Heart right ventricle (tissue), 16 donors: ENCODE results near the gene SLC25A1. TPM values are rescaled to one million over a fixed set of nuclear protein-coding genes. Genes with fewer than 3 reads are reported as not detected.

ENCODE experiments used
- ATAC-seq, 8 donors: fragments of 200-7000 bp; cut with Tn5 transposase; one replicate each; pipeline ENCODE4 v1.9.1; 2020; ENCODE audit warnings: mild to moderate bottlenecking in 8 of 8, moderate library complexity in 8 of 8, moderate number of reproducible peaks in 1 of 8
- DNase-seq, 2 donors: peaks; one replicate each; pipeline ENCODE4 v3.0.0-alpha.2; 2020
- H3K27ac ChIP-seq, 10 donors: fragments of 200-600 bp; sonication (generic) in 2 of 10; one replicate each; pipeline versions ENCODE4 v1.5.0 to v1.8.0; 2020 to 2022; ENCODE audit warnings: mild to moderate bottlenecking in 3 of 10
- H3K27me3 ChIP-seq, 7 donors: fragments of 200-600 bp; one replicate each; pipeline ENCODE4 v1.8.0; 2021 to 2022; ENCODE audit warnings: mild to moderate bottlenecking in 2 of 7
- H3K36me3 ChIP-seq, 9 donors: fragments of 200-600 bp; sonication (generic) in 1 of 9; one replicate each; pipeline versions ENCODE4 v1.5.0 to v1.8.0; 2020 to 2022; ENCODE audit warnings: mild to moderate bottlenecking in 2 of 9
- H3K4me1 ChIP-seq, 9 donors: fragments of 200-600 bp; sonication (generic) in 1 of 9; one replicate each; pipeline versions ENCODE4 v1.5.0 to v1.8.0; 2020 to 2022; ENCODE audit warnings: mild to moderate bottlenecking in 4 of 9
- H3K4me3 ChIP-seq, 10 donors: fragments of 200-600 bp; sonication (generic) in 2 of 10; one replicate each; pipeline versions ENCODE4 v1.5.0 to v1.8.0; 2020 to 2022; ENCODE audit warnings: mild to moderate bottlenecking in 7 of 10, moderate library complexity in 2 of 10
- H3K9me3 ChIP-seq, 11 donors: fragments of 200-600 bp in 10 of 11; sonication (generic) in 2 of 11; one replicate each; pipeline versions ENCODE4 v1.5.0 to v1.8.0; 2013 to 2022; ENCODE audit warnings: mild to moderate bottlenecking in 2 of 11, control low read depth in 1 of 11, moderate library complexity in 1 of 11
- WGBS, 2 donors: extraction: QIAGEN DNeasy Blood & Tissue Kit; methylation state at CpG; one replicate each; pipeline ENCODE4 v1.1.7; 2013; ENCODE audit warnings: inconsistent platforms in 1 of 2; 5-methylcytosine and 5-hydroxymethylcytosine counted together
- intact Hi-C, 10 donors: fragments of 100-400 bp; cut with DNase I; formaldehyde crosslinking; loops; one replicate each; pipeline versions ENCODE4 v1.11.1 to v1.14.2; 2022
- polyA plus RNA-seq, 2 donors: library from polyadenylated mRNA; stranded (reverse); fragments of 200-250 nt; gene quantifications; one replicate each; pipeline ENCODE4 v1.2.3, GENCODE V29; 2013
- total RNA-seq, 10 donors: library from RNA; stranded (reverse); fragmentation: NEBNext Ultra II Directional in 3 of 10; extraction: Animal tissue kit (Norgen Biotek cat#: 25700) in 3 of 10; gene quantifications; one replicate each; pipeline versions ENCODE4 v1.2.1 to v1.2.4, GENCODE V29; 2021 to 2023
- TF ChIP-seq, protein P1 (sequence below), 9 donors: fragments of 200-600 bp; sonication (generic) in 2 of 9; IDR thresholded peaks; one replicate each; pipeline versions ENCODE4 v1.5.0 to v1.8.0; 2021 to 2022; ENCODE audit warnings: antibody characterized with exemption in 9 of 9, mild to moderate bottlenecking in 5 of 9, moderate library complexity in 1 of 9
- donor health status: Arrhythmogenic right ventricular cardiomyopathy.
- donor health status: ischemic (EF 13 %, LVEDD 7.1; RV severe dilation, severe dysfunction).
- donor health status: healthy with polysubstance abuse.
- donor health status: DM: no; HTN: yes; CAD: no.
- donor health status: DM: no; HTN: no; CAD: no.
- donor health status: ischemic (EF 25% LVEDD 6.9; RV normal size, moderate dysfunction).
- donor health status: ischemic (EF 25% LVEDD 5.7; RV mildly dilated, moderate dysfunction).
- donor health status: healthy.
- donor health status: DM: yes; HTN: yes; CAD: no.
- donor health status: Ischemic cardiomyopathy.
- donor health status: ischemic (EF 35%, LVEDD 5.7; RV mildly dilated, moderate dysfunction).
- donor health status: nonischemic (EF 11% LVEDD 7.7; RV severe dilation, severe dysfunction).
- donor health status: DM: yes; HTN: yes; CAD: no.
- donor health status: PGD.
- donor health status: ischemic (EF 29% LVEDD 5.4; RV normal size, mild dysfunction).
- donor health status: nonischemic (EF 23%, LVEDD 6.1; RV moderate dilation, normal function).

SLC25A1 gene
- total and polyA plus RNA-seq, 12 donors, result 14.8 to 31.9 (median 20.5) TPM

DNA sequence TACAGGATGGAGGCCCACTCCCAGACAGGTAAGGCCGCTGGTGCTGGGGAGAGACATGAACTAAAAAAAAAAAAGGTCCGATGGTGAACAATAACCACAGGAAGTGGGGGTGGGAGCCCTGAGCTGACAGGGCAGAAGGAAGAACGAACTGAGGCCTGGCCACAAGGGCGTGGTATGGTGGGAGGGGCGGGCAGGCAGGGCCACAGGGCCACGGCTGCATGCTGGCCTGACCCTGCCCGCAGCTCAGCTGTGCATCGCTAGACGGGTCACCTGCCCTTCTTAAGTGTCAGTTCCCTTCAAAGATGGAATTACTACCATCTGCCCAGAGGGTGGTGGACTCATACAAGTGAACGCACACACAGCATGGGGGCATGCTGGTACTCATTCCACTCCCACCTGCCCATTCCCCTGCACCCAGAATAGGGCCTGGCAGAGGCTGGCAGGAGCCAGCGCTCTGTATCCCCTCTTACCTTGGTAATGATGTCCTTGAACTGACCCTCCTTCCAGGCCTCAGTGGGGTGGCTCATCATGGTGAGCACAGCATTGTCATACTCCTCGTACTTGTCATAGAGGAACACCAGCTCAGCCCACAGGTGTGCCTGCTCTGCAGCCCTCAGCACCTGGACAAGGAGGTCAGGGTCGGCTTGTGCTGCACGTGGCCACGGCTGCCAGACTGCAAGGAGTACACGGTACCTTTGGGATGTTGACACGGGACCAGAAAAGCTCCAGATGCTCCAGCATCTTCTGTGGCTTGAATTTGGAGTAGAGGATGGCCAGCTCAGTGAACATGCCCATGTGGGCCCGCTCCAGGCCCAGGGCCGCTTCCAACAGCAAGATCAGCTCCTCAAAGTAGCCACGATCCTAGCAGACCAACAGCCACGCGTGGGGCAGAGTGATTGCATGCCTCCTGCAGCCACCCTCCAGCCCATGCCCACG is 17.5 kb upstream of the SLC25A1 start:
- intact Hi-C loops, result loop anchor here in 1 of 10 donors (10.0 kb wide), 1 partner anchor 191 kb away; no protein-coding TSS in a partner anchor
- TF ChIP-seq, protein P1, sequence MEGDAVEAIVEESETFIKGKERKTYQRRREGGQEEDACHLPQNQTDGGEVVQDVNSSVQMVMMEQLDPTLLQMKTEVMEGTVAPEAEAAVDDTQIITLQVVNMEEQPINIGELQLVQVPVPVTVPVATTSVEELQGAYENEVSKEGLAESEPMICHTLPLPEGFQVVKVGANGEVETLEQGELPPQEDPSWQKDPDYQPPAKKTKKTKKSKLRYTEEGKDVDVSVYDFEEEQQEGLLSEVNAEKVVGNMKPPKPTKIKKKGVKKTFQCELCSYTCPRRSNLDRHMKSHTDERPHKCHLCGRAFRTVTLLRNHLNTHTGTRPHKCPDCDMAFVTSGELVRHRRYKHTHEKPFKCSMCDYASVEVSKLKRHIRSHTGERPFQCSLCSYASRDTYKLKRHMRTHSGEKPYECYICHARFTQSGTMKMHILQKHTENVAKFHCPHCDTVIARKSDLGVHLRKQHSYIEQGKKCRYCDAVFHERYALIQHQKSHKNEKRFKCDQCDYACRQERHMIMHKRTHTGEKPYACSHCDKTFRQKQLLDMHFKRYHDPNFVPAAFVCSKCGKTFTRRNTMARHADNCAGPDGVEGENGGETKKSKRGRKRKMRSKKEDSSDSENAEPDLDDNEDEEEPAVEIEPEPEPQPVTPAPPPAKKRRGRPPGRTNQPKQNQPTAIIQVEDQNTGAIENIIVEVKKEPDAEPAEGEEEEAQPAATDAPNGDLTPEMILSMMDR (IDR thresholded peaks at IDR 0.05), result no peak
- DNase-seq, result no peak
- Histone ChIP-seq H3K9me3 (no peaks in the 10 kb centered on the region), H3K27ac (no peak overlapping the region), H3K4me1 (no peaks in the 10 kb centered on the region), H3K27me3 (no peaks in the 10 kb centered on the region), H3K4me3 (no peak overlapping the region), H3K36me3 (peaks cover 0 to 82% (median 5%) of the 10 kb centered on the region in 9 donors)
- WGBS, 2 donors, result 86 to 89% methylated on average over 23 of the region's 23 CpGs
- no peak for ATAC-seq

DNA sequence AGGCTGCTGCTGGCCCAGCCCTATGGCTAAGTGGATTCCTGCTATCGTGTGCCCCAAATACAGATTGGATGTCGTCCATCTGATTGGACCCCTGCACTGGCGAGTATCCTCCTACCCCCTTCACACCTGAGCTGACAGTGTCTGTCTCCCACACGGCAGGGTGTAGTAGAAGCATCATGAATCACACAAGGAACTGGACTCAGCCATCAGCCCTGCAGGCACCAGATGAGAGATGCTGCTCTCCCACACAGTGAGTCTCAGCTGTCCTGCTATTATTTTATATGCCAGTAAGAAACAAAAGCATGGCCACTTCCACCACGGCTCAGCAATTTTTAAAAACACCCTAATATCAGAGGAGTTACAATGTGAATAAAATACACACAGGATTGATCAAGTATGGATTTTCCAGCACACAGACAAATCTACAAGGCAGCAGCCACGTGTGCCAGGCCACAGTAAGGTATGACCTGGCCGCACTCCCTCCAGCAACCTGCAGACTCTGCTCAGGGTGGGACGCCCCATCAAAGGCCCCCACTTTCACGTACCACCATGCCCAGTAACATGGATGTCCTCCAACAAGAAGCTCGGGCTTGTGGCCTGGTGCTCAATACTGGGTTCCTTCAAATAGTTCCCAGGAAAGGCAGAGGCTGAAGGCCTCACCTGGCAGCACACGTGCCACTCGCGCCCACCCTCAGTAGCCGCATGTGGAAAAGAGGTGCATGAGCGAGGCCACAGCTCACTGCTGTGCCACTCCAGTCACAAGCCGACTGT is 16.4 kb upstream of the SLC25A1 start:
- no peak overlapping the region for H3K4me3 ChIP-seq
- TF ChIP-seq, protein P1 (IDR thresholded peaks at IDR 0.05), result no peak
- intact Hi-C loops, result loop anchor here in 1 of 10 donors (10.0 kb wide), 1 partner anchor 190 kb away; no protein-coding TSS in a partner anchor
- H3K9me3 ChIP-seq, result no peaks in the 10 kb centered on the region
- 95 to 96% methylated on average over 16 of the region's 16 CpGs for WGBS, 2 donors
- peaks cover 0 to 80% (median 5%) of the 10 kb centered on the region in 9 donors for H3K36me3 ChIP-seq
- no peak overlapping the region for H3K27ac ChIP-seq
- ATAC-seq, result no peak
- no peaks in the 10 kb centered on the region for H3K27me3 ChIP-seq
- no peak for DNase-seq
- no peaks in the 10 kb centered on the region for H3K4me1 ChIP-seq

DNA sequence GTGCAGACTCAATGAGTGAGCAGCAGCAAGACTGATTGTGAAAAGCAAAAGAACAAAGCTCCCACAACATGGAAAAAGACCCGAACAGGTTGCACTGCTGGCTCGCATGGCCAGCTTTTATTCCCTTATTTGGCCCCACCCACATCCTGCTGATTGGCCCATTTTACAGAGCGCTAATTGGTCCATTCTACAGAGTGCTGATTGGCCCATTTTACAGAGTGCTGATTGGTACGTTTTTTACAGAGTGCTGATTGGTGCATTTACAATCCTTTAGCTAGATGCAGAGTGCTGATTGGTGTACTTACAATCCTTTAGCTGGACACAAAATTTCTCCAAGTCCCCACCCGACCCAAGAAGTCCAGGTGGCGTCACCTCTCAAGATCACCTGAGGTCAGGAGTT is 15.3 kb upstream of the SLC25A1 start:
- H3K9me3 ChIP-seq, result no peaks in the 10 kb centered on the region
- DNase-seq (no peak), ATAC-seq (no peak)
- H3K27ac ChIP-seq, result no peak overlapping the region
- no peak overlapping the region for H3K4me3 ChIP-seq
- H3K27me3 ChIP-seq, result no peaks in the 10 kb centered on the region
- peaks cover 0 to 77% (median 5%) of the 10 kb centered on the region in 9 donors for H3K36me3 ChIP-seq
- TF ChIP-seq, protein P1 (IDR thresholded peaks at IDR 0.05), result no peak
- WGBS, 2 donors, result 97% methylated on average over 6 of the region's 6 CpGs
- no peaks in the 10 kb centered on the region for H3K4me1 ChIP-seq
- intact Hi-C loops, result loop anchor here in 1 of 10 donors (10.0 kb wide), 1 partner anchor 189 kb away; no protein-coding TSS in a partner anchor
